Gastrocnemius medialis (tissue), 4 donors: Measurements from ENCODE around the gene STKLD1.

ENCODE experiments used
- POLR2A ChIP-seq, 2 donors: fragments of 450-650 bp; IDR thresholded peaks; one replicate each; pipeline ENCODE4 v1.6.1; 2017; ENCODE audit warnings: antibody characterized with exemption in 2 of 2, mild to moderate bottlenecking in 2 of 2, moderate library complexity in 2 of 2
- TF ChIP-seq, protein P1 (sequence below), 5 experiments: fragments of 450-650 bp in 3 of 5; fragments of 200-600 bp in 2 of 5; sonication (generic) in 2 of 5; IDR thresholded peaks in 4 of 5; conservative IDR thresholded peaks in 1 of 5; 1 replicate in 4 of 5; 2 replicates in 1 of 5; pipeline ENCODE4 v1.5.1; 2016 to 2019; ENCODE audit warnings: antibody characterized with exemption in 5 of 5, mild to moderate bottlenecking in 3 of 5, moderate library complexity in 3 of 5

DNA sequence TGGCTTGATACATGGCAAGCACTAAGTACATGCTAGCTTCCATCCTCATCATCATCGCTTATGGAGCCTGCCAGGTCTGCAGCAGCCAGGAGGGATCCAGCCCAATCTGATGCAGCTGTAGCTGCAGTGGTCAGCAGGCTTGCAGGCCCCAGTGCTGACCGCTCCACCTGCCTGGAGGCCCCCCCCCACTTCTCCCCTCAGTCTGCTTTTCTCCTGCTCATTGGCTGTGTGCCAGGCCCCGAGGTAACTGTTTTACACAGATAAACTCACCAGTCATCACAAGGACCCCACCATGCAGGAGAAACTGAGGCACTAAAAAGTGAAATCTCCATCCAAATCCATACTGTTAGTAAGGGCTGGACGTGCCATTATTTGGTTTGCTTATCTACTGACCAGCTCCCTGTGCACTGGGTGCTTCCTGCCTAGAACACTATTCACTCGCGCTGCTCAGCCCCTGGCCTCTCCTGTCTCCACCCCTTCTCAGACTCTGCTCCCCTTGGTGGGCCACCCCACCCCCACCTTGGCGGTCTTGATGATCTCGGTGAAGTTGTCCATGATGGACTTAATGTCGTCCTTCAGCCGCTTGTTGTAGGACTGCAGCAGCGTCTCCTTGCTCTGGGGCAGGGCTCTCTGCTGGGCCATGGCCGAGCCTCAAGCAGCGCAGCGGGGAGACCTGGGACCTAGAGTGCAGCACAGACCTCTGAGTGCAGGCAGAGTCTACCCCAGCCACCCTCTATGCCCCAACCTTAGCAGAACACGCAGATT, 30.0 kb upstream of the STKLD1 start:
- TF ChIP-seq, protein P1, sequence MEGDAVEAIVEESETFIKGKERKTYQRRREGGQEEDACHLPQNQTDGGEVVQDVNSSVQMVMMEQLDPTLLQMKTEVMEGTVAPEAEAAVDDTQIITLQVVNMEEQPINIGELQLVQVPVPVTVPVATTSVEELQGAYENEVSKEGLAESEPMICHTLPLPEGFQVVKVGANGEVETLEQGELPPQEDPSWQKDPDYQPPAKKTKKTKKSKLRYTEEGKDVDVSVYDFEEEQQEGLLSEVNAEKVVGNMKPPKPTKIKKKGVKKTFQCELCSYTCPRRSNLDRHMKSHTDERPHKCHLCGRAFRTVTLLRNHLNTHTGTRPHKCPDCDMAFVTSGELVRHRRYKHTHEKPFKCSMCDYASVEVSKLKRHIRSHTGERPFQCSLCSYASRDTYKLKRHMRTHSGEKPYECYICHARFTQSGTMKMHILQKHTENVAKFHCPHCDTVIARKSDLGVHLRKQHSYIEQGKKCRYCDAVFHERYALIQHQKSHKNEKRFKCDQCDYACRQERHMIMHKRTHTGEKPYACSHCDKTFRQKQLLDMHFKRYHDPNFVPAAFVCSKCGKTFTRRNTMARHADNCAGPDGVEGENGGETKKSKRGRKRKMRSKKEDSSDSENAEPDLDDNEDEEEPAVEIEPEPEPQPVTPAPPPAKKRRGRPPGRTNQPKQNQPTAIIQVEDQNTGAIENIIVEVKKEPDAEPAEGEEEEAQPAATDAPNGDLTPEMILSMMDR (IDR thresholded peaks at IDR 0.05 in 4 of 5, conservative IDR thresholded peaks at IDR 0.05 in 1 of 5) = no peak
- no peak for TF ChIP-seq POLR2A (IDR thresholded peaks at IDR 0.05)
